Bone marrow (tissue), 2 donors: Measurements from ENCODE around the gene EPS8L2.
A peak's percentile ranks its signal among the peaks of the same experiment; 100 is the strongest.

ENCODE experiments used
- DNase-seq, 2 donors: peaks; one replicate each; lab custom pipeline; 2025; lab: John Stamatoyannopoulos, UW

EPS8L2 gene

GRCh38 chr11:704781-705645, 1.0 kb upstream of the EPS8L2 start:
- no peak for DNase-seq

DNA sequence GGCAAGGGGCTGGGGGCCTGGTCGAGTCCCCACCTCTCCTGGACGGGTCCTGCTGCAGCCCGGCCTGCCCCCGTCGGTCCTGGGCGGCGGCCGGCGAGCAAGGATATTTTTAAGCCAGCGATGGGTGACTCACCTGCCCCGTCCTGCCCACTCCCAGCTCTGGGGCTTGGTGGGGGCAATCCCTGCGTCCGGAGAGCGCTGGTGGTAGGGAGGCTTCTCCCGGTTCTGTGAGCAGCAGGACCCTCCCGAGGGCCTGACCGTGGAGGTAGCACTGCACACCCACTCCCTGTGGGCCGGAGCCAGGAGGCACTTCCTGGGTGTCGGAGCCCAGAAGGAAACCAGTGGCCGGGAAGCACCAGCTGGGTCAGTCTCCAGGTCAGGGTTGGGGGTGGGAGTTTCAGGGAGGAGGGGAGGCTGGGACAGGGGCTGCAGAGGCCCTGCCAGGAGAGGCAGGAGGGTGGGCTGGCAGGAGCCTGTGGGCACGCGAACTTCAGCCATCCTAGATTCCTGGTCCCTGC, 467 bp downstream of the EPS8L2 start:
- DNase-seq, result no peak

DNA sequence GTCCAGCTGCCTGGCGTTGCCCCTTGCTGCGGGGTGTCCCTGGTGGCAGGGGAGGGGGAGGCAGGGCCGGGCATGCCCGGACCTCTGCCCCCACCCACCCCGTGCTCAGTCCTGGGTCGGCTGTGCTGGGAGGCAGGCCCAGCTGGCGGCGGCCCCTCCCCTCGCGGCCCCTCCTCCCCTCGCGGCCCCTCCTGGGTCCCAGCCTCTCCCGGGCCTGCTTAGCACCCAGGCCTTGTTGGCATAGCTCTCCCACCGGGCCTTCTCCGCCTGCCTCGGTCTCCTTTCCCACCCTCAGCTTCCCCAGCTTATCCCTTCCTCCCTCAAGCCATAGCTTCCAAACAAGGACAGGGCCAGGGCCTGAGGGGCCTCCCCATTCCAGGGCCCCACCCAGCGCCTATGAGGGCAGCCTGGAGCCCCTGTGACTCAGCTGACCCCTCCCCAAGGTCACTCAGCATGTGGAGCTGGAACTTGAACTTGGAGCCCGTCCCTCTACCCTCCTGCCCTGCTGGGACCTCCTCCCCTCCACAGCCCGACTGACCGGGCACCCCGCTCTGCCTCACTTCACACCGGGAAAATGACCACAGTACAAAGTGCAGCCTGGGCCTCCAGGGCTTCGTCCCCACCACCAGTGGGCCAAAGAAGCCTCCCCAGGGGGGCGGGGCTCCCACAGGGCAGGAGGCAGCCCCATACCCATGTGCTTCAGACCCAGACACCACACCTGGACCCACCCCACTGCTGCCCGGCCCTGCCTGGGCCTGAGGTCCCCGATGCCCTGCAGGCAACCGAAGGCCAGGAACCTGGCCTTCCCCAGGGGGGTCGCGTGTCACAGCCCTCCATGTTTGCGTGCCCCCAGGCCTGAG, 1.2 kb downstream of the EPS8L2 start:
- DNase-seq, result no peak

- DNase-seq, result no peak
These were observed 1.9 kb downstream of the EPS8L2 start for GRCh38 chr11:707817-708420.

GRCh38 chr11:708511-708910, 2.5 kb downstream of the EPS8L2 start:
- no peak for DNase-seq

DNA sequence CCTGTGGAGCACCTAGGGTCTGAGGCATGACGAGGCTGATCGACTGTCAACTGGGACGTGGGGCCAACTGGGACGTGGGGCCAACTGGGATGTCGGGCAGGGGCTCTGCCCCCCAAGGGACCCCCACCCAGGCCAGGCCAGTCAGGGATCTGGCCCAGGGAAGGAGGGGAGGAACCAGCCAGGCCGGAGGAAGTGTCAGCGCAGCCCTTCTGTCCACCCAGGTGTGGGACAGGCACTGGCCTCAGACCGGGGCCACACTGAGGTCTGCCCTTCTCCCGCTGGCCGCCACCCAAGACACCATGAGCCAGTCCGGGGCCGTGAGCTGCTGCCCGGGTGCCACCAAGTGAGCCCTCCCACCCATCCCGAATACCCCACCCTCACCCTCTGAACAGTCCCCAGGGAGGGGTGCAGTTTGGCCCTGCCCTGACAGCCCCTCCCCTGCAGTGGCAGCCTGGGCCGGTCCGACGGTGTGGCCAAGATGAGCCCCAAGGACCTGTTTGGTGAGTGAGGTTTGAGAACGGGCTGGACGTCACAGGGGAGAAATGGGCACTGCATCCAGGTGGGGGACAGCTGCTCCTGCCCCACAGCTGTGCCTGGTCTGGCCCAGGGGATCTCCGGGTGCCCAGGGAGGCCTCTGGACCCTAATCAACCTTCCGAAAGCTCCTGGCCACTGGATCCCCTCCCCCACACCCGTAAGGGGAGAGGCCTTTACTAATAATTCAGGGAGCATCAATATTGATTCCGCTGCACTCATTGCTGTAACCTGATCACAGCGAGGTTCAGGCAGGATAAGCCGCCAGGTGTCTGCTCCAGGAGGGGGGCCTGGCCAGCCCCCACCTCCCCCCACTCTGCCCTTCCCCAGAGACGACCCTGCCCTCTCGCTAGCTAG, 3.3 kb downstream of the EPS8L2 start:
- no peak for DNase-seq

DNA sequence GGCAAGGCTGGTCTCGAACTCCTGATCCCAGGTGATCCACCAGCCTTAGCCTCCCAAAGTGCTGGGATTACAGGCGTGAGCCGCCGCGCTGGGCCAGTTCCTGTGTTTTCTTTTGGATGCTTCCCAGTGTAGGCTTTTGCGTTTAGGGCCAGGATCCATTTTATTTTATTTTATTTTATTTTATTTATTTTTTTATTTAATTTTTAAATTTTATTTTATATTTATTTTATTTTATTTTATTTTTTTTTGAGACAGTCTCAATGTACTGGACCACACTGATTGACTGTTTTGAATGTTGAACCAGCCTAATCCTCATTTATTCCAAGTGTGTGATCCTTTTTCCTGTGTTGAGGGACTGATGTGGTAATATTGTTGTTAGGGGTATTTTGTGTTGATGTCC, 8.4 kb downstream of the EPS8L2 start:
- DNase-seq, result no peak

DNA sequence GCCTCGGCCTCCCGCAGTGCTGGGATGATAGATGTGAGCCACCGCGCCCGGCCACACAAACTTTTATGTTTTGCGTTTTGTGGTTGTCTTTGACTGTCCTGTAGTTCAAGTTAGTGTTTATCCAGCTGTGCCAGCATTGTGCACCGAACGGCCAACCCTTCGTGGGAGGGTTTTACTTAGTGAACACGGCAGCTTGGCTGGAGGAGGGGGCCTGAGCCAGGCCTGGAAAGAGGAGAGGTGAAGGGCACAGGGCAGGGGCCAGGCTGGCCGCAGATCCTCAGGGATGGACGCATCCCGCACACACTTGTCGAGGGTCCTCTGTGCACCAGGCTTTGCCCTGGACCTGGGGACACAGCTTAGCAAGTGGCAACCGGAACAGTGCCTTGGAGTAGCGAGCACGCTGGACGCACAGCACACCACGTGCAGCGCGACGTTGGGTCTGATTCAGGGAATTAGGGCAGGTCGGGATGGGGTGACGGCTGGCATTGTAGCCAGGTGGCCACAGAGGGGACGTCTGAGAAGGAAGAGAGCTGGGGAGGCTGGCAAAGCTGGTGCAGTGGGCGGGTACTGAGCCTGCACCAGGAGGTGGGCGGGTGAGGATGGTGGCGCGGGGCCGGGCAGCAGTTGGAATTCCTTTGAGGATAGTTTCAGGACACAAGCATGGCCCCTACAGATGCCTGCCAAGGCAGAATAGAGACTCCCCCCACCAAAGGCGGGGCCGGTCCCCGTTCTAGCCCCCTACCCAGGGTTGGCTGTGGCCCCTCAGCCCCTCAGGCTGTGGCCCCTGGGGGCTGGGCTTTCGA, 13.4 kb downstream of the EPS8L2 start:
- no peak for DNase-seq

GRCh38 chr11:720017-720641, 14.1 kb downstream of the EPS8L2 start:
- no peak for DNase-seq

GRCh38 chr11:720642-721246, 14.7 kb downstream of the EPS8L2 start:
- peak in 1 of 2 donors; percentile 48 for DNase-seq

- DNase-seq, result no peak
These were observed 15.3 kb downstream of the EPS8L2 start for GRCh38 chr11:721247-721740.

GRCh38 chr11:721741-722345, 15.8 kb downstream of the EPS8L2 start:
- no peak for DNase-seq

DNA sequence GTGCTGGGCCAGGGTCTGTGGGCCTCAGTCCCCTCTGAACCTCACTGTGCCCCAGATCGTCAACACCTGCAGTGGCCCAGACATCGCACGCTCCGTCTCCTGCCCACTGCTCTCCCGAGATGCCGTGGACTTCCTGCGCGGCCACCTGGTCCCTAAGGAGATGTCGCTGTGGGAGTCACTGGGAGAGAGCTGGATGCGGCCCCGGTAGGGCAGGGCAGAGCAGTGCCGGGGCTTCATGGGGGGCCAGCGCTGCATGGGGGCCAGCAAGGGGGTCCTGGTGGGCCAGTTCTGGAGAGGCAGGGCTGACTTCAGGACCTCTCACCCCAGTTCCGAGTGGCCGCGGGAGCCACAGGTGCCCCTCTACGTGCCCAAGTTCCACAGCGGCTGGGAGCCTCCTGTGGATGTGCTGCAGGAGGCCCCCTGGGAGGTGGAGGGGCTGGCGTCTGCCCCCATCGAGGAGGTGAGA, 16.3 kb downstream of the EPS8L2 start:
- no peak for DNase-seq

DNA sequence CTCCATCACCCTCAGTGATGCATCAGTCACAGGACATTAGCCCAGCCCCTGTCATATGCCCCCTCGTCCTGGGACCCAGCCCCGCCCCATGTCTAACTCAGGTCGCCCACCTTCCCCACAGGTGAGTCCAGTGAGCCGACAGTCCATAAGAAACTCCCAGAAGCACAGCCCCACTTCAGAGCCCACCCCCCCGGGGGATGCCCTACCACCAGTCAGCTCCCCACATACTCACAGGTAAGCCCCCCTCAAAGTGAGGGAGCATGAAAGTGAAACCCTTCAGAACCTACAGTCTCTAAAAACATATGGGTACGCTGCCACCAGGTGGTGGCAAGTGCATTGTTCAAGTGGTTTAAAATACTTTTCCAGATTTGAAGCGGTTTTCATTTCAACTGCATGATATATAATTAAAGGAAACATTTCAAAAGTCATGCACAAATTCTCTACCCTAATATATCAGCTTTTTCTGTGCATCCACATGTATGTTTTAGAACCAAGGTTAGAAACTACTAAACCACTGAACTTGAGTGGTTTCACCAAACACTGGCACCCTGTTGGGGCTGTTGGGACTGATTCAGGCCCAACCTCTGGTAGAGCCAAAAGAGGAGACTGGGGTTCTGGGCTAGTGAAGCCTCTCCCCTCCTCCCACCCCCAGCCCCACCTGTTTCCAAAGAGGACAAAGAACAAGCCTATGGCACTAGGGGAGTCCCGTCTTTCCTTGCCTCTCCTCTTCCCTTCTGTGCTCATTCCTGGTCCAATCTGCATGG, 17.3 kb downstream of the EPS8L2 start:
- DNase-seq, result peak in 1 of 2 donors; percentile 65

DNA sequence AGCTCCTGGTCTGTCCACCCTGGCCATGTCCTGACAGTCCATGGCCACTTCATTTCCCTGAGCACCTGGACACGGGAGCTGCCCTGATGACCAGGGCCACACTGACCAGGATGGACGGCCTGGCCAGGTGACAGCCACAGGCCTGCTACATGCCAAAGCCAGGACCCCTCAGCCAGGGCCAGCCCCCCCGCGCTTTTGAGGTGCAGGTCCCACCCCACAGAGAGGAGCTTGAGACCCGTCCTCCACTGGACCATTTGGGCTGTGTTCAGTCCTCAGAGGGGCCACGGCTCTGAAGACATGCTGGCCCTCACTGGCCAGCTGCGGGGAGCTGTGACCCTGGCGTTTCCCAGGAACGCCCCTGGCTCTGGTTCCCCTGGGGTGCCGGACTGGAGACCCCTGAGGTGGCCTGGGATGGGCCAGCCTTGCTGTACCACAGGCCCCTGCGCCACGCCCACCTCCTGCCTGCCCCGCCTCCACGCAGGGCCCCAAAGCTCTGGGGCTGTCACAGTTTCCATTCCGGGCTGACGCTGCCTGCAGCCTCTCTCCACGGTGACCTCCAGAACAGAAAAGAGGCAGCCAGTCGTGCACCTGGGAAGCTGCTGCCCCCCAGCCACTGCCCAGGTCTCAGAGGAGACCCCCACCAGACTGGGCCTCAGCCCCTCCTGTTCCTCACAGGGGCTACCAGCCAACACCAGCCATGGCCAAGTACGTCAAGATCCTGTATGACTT, 18.2 kb downstream of the EPS8L2 start:
- no peak for DNase-seq

DNA sequence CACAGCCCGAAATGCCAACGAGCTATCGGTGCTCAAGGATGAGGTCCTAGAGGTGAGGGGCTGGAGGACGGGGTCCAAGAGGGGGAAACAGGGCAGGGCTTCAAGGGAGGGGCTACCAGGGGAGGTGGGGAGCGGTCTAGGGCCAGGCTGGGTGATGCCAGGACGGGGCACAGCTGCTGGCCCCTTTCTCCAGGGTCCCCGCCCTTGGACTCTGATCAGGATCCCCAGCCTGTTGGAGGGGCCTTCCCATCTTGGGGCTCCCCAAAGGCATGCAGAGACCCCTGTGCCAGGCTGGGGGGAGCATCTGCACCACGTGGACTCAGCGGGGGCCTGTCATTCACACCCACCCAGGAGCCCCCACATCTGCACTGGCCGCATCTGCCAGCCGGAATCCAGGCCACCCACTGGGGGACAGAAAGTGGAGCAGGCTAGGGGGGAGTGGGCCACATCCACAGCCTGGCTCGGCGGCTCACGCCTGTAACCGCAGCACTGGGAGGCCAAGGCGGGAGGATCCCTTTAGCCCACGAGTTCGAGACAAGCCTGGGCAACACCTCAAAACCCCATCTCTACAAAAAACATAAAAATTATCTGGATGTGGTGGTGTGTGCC, 18.9 kb downstream of the EPS8L2 start:
- no peak for DNase-seq

DNA sequence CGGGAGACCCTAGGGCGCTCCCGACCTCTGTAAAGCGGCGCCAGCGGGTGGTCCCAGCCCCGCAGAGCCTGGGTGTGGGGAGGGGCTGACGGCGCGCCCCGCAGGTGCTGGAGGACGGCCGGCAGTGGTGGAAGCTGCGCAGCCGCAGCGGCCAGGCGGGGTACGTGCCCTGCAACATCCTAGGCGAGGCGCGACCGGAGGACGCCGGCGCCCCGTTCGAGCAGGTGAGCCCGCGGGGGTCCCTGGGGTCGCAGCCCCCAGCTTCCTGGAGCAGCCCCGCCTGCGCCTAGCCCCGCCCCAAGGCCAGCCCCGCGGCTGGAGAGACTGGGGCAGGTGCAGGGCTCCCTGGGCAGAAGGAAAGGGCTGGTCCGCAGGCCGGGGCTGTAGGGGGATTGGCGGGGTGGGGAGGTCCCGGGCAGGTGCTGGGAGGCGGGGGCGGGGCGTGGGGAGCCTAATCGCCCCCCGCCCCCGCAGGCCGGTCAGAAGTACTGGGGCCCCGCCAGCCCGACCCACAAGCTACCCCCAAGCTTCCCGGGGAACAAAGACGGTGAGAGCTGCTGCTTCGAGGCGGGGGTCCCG, 19.7 kb downstream of the EPS8L2 start:
- DNase-seq, result no peak
